SH-SY5Y (cell line): ENCODE results near the gene MYT1.

Experiments
- GATA2 ChIP-seq: IDR thresholded peaks from 2 replicates; pipeline ENCODE4 v1.6.1; 2011; ENCODE audit warnings: mild to moderate bottlenecking, low read depth, low read length
- GATA3 ChIP-seq: IDR thresholded peaks from 2 replicates; pipeline ENCODE4 v1.6.1; 2011; ENCODE audit warnings: low read depth, mild to moderate bottlenecking, low read length, moderate library complexity

The MYT1 gene

GRCh38 chr20:64156886-64157875, 7.1 kb upstream of the MYT1 start:
- TF ChIP-seq GATA3, result no peak
- no peak for TF ChIP-seq GATA2

DNA sequence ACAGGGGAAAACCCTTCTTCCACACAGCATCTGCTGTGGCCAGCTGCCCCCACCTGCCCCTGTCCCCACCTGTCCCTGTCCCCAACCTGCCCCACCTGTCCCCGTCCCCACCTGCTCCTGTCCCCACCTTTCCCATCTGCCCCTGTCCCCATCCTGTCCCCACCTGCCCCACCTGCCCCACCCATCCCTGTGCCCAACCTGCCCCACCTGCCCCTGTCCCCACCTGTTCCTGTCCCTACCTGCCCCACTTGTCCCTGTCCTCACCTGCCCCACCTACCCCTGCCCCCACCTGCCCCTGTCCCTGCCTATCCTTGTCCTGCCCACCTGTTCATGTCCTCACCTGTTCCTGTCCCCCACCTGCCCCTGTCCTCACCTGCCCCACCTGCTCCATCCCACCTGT, 6.4 kb upstream of the MYT1 start:
- TF ChIP-seq GATA2 (no peak), GATA3 (no peak)

DNA sequence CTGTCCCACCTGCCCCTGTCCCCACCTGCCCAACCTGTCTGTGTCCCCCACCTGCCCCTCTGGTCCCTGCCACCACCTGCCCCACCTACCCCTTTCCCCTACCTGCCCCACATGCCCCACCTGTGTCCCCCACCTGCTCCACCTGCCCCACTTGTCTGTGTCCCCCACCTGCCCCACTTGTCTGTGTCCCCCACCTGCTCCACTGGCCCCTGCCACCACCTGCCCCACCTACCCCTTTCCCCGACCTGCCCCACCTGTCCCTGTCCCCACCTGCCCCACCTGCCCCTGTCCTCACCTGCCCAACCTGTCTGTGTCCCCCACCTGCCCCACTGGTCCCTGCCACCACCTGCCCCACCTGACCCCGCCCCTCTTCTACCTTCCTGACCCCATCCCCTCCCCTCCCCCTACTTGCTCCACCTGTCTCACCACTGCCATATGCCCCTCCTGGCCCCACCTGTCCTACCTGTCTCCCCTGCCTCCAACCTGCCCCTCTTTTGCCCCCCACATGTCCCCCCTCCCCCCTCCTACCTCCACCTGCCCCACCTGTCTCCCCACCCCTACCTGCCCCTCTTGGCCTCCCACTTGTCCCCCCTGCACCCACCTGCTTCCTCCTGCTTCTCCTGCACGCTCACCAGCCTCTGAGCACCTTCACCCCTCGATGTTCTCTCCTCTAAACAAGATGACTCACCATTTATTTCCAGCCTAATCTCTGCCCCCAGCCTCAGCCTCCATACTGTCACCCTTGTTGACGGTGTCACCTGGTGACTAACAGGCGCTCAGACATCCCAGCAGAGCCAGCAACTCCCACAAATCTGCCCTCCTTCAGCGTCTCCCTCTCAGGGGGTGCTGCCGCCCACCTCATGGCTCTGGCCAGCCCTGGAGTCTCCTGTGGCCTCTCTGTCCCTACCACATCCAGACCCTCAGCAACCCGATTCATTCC, 5.6 kb upstream of the MYT1 start:
- no peak for TF ChIP-seq GATA3
- no peak for TF ChIP-seq GATA2

DNA sequence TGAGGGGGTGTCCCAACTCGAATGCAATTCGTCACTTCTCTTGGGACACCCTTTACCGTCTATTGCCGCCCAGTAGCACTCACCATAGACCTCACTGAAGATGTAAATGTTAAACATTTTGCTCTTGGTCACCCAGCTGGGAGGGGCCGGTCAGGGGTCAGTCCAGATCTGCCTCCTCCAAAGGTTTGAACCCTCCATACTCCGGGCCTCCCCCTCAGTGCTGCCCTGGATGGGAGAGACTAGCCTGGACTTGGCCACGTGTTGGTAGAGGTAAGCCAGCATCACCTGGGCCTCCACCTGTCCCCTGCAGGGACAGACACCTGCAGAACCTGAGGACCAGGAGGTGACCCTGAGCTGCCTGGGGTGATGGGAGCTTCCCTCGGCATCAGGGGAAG, 5.0 kb upstream of the MYT1 start:
- no peak for TF ChIP-seq GATA3
- TF ChIP-seq GATA2, result no peak

GRCh38 chr20:64159711-64160110, 4.5 kb upstream of the MYT1 start:
- TF ChIP-seq GATA2 (no peak), GATA3 (no peak)

DNA sequence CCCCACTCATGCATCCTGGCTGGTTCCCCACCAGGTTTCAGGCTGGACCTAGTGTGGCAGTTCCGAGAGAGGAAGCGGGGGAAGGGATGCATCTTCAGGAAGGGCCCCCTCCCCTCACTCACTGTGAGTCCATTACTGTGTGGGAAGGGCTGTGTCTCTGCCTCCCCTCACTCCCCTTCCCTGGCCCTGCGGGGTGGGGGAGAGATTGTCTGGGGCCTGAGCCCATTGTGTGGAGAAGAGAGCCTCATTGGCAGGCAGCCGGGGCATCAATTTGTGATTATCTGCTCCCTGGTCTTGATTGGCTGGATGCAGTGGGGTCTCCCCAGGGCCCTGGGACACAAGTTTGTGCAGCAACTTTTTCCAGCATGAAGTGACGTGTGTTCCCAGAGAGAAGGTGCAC, 4.1 kb upstream of the MYT1 start:
- no peak for TF ChIP-seq GATA2
- TF ChIP-seq GATA3, result no peak

GRCh38 chr20:64160526-64161355, 3.5 kb upstream of the MYT1 start:
- no peak for TF ChIP-seq GATA3
- TF ChIP-seq GATA2, result no peak

DNA sequence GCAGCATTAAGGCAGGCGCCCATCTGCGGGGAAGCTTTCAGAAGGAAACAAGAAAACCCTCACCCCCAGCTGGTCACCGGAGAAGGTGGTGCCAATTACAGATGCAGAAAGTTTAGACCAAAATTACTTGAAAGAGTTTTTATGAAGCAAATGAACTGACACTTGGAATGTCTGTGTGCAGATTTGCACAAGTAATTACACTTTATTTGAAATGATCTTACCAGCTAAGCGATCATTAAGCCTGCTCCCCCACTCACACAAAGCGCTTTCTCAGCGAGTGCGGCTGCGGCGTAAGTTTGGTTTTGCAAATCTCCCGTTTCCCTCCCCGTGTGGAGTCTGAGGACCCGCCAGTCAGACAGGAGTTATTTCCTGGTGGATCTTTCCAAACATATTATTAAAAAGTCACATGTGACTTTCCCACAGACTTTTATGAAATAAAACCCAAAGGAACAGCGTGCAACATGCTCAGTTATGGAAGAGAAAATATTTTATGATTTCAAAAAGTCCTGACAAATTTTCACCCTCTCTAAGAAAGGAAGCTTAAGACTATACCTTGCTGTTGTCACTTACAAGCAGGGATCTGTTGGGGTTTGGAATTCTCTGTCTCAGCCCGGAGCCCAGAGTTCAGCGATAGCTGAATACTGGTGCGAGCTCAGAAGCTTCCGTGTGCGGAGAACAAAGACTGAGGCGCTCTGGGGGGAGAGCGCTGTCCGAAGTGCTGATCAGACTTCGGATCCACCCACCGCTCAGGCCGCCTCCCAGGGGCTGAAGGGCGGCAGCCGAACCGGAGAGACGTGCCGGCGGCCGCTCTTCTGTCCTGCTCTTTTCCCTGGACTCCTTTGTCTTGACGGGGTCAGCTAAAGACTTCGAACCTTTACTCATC, 2.7 kb upstream of the MYT1 start:
- TF ChIP-seq GATA3 (no peak), GATA2 (no peak)

DNA sequence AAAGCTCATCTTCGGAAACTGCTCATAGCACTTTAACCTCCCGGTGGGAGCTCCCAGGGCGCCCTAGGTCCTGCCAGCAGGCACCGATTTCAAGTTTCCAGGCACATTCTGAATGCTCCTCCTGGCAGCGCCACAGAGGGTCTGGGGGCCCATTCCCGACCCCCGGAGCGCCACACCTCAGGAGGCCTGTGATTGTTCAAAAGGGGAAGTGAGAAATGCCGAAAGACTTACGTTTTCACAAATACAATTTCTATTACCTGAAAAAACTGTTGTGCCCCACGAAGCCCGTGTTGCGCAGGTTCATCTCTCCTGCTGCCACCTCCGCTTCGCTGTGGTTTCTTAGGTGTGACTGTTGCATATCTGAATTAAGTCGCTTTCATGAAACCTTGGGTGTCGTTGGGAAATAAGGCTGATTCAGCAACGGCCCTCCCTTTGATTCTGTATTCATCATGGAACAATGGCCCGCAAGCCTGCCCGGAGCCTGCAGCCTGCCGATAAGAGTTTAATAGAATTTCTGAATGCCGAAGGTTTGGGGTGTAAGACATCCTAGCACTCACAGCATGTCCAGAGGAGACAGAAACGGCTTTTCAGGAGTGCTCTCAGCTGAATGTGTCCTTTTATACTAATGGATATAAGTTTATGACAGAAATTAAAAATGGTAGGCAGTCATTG, 1.9 kb upstream of the MYT1 start:
- TF ChIP-seq GATA3 (no peak), GATA2 (no peak)

GRCh38 chr20:64163776-64164122, 503 bp upstream of the MYT1 start:
- TF ChIP-seq GATA2, result no peak
- TF ChIP-seq GATA3, result no peak

GRCh38 chr20:64165866-64166600, 1.8 kb downstream of the MYT1 start:
- no peak for TF ChIP-seq GATA3
- TF ChIP-seq GATA2, result 0 out of 2 replicates have a peak, but pooled peaks have one; percentile 10
